Measurements from ENCODE around the gene CACNA1B. TPM values are rescaled to one million over a fixed set of nuclear protein-coding genes. Genes with fewer than 3 reads are reported as not detected.

CACNA1B gene
- total and polyA plus RNA-seq, 2 of the 13 experiments (the other 11 are each of a cell fraction or from before 2014, with no cell fraction given): under 0.01 to 0.04 TPM

GRCh38 chr9:138042640-138043039, 165.1 kb downstream of the CACNA1B start:
- Histone ChIP-seq H2AFZ (ENCODE audit: low read length) (no peak overlapping the region), H3K4me2 (ENCODE audit: low read depth, low read length) (no peak overlapping the region), H3K9ac (ENCODE audit: insufficient read depth, low read depth, low read length) (no peak overlapping the region), H3K36me3 (replicated peaks in 1 of 2; ENCODE audit: control insufficient read depth in 1 of 2, insufficient read depth in 2 of 2, low read length in 2 of 2) (no peaks in the 10 kb centered on the region), H3K9me3 (ENCODE audit: low read length) (no peaks in the 10 kb centered on the region), H3K27me3 (ENCODE audit: control insufficient read depth in 1 of 2, insufficient read depth in 2 of 2, low read length in 2 of 2) (peaks cover 7 to 45% of the 10 kb centered on the region in 2 experiments; a peak in 4 of 5 replicates), H3K4me1 (ENCODE audit: insufficient read depth, low read length) (no peaks in the 10 kb centered on the region), H3K27ac (ENCODE audit: extremely low read length, insufficient read depth, low read length) (no peak overlapping the region), H3K79me2 (ENCODE audit: insufficient read depth, low read length) (no peaks in the 10 kb centered on the region), H4K20me1 (ENCODE audit: insufficient read depth, low read length) (no peaks in the 10 kb centered on the region), H3K4me3 (replicated peaks in 1 of 3; ENCODE audit: insufficient read depth in 1 of 3, low read depth in 2 of 3, low read length in 3 of 3) (no peak overlapping the region)
- POLR2A ChIA-PET: no interaction called here
- BruUV-seq (replicated peaks): no TSS peak
- intact Hi-C loops (cut with micrococcal nuclease; ENCODE audit: unreplicated experiment) (no loop called here), in situ Hi-C loops (cut with HindIII; ENCODE audit: extremely low pct_ligation_motif_present, low pct_unique_long_range_greater_than_20kb) (no loop called here)
- TF ChIP-seq U2AF1 (optimal IDR thresholded peaks at IDR 0.05; ENCODE audit: low read depth, low read length): no peak
- no peak for TF ChIP-seq ZNF33A (CRISPR knock-in tag; IDR thresholded peaks at IDR 0.05; ENCODE audit: borderline replicate concordance)
- no peak for TF ChIP-seq AHDC1 (CRISPR knock-in tag; IDR thresholded peaks at IDR 0.05; ENCODE audit: borderline replicate concordance)
- TF ChIP-seq GFI1 (CRISPR knock-in tag; IDR thresholded peaks at IDR 0.05; ENCODE audit: borderline replicate concordance): no peak
- FAIRE-seq (no peak), DNase-seq (ENCODE audit: low spot score) (no peak), ATAC-seq (no peak)
- CTCF ChIA-PET (ENCODE audit: low intra/inter-chr PET ratio, low total read pairs): no interaction called here
- 10% methylated on average over 8 of the region's 8 CpGs for WGBS (ENCODE audit: low lambda C conversion rate)

Data from HepG2 (cell line).